Stimulated activated CD4-positive, alpha-beta T cell treated with anti-CD3 and anti-CD28 coated beads, TNF-alpha, amount 100 ng/mL, for 4 hours (primary cell): ENCODE measurements around the gene CST3.
"Not testable (repeated sequence)": the region's sequence is repeated elsewhere in the genome, so short reads cannot be mapped to it uniquely, and the experiment has no call there.

ENCODE experiments used
- DNase-seq, 3 experiments: peaks; one replicate each; pipeline ENCODE4 v3.0.0-alpha.2; 2020; ENCODE audit warnings: low read depth in 3 of 3

Gene CST3

GRCh38 chr20:23643659-23644058 lies 5.9 kb upstream of the CST3 start:
- DNase-seq, result no peak

- no peak for DNase-seq
Observed at GRCh38 chr20:23641936-23642751, 4.4 kb upstream of the CST3 start.

- DNase-seq, result no peak
Observed at GRCh38 chr20:23640671-23641667, 3.2 kb upstream of the CST3 start.

- no peak for DNase-seq
Observed at GRCh38 chr20:23640018-23640601, 2.4 kb upstream of the CST3 start.

GRCh38 chr20:23639490-23639958 lies 1.8 kb upstream of the CST3 start:
- no peak for DNase-seq

- no peak for DNase-seq
Observed at GRCh38 chr20:23638309-23638708, 554 bp upstream of the CST3 start.

- no peak for DNase-seq
Observed at GRCh38 chr20:23636908-23637281, 860 bp downstream of the CST3 start.

GRCh38 chr20:23636182-23636907 lies 1.4 kb downstream of the CST3 start:
- no peak for DNase-seq

GRCh38 chr20:23635768-23636090 lies 2.0 kb downstream of the CST3 start:
- DNase-seq, result not testable (repeated sequence)

GRCh38 chr20:23634985-23635767 lies 2.6 kb downstream of the CST3 start:
- no peak for DNase-seq

- DNase-seq, result no peak
Observed at GRCh38 chr20:23634044-23634801, 3.5 kb downstream of the CST3 start.

GRCh38 chr20:23632711-23633573 lies 4.8 kb downstream of the CST3 start:
- DNase-seq, result no peak

- DNase-seq, result no peak
Observed at GRCh38 chr20:23631981-23632710, 5.6 kb downstream of the CST3 start.

- DNase-seq, result no peak
Observed at GRCh38 chr20:23631226-23631822, 6.4 kb downstream of the CST3 start.

GRCh38 chr20:23630392-23630849 lies 7.3 kb downstream of the CST3 start:
- DNase-seq, result no peak

- DNase-seq, result no peak
Observed at GRCh38 chr20:23629542-23630391, 8.0 kb downstream of the CST3 start.

GRCh38 chr20:23629017-23629541 lies 8.7 kb downstream of the CST3 start:
- DNase-seq, result no peak
